GM11168 (cell line): ENCODE data around the gene CUEDC2.

ENCODE experiments used
- in situ Hi-C: fragments of 300-500 bp; cut with MboI; formaldehyde crosslinking; loops from one replicate; pipeline ENCODE4 v1.12.0; 2022; ENCODE audit warnings: low sequenced_read_pairs; ENCODE audit not compliant: unreplicated experiment

Gene CUEDC2

GRCh38 chr10:102426803-102427287 lies 5.5 kb downstream of the CUEDC2 start:
- in situ Hi-C loops, result no loop called here

GRCh38 chr10:102425444-102425843 lies 6.9 kb downstream of the CUEDC2 start:
- in situ Hi-C loops, result no loop called here

GRCh38 chr10:102424916-102425315 lies 7.5 kb downstream of the CUEDC2 start:
- in situ Hi-C loops, result no loop called here

GRCh38 chr10:102424145-102424544 lies 8.2 kb downstream of the CUEDC2 start:
- in situ Hi-C loops, result no loop called here

- in situ Hi-C loops, result no loop called here
These were observed 8.9 kb downstream of the CUEDC2 start for GRCh38 chr10:102423372-102423968.

GRCh38 chr10:102422545-102423129 lies 9.7 kb downstream of the CUEDC2 start:
- in situ Hi-C loops, result no loop called here

- in situ Hi-C loops, result no loop called here
These were observed 10.4 kb downstream of the CUEDC2 start for GRCh38 chr10:102421757-102422512.

- in situ Hi-C loops, result no loop called here
These were observed 10.9 kb downstream of the CUEDC2 start for GRCh38 chr10:102421507-102421756.

- in situ Hi-C loops, result no loop called here
These were observed 11.5 kb downstream of the CUEDC2 start, which contains the start of gene FBXL15 for GRCh38 chr10:102420714-102421506. Gene FBXL15 (plus strand): TSS chr10:102420836. CDS start chr10:102421130, 294 bp downstream.

- in situ Hi-C loops, result no loop called here
These were observed 12.1 kb downstream of the CUEDC2 start for GRCh38 chr10:102420181-102420713.

- in situ Hi-C loops, result no loop called here
These were observed 12.8 kb downstream of the CUEDC2 start for GRCh38 chr10:102419269-102420180.

- in situ Hi-C loops, result no loop called here
These were observed 13.6 kb downstream of the CUEDC2 start, which contains the start of gene PSD for GRCh38 chr10:102418622-102419268. Gene PSD (minus strand): TSS chr10:102418785. CDS start chr10:102417038, 1,747 bp downstream.

GRCh38 chr10:102416695-102417094 lies 15.7 kb downstream of the CUEDC2 start:
- in situ Hi-C loops, result no loop called here

GRCh38 chr10:102416283-102416682 lies 16.1 kb downstream of the CUEDC2 start:
- in situ Hi-C loops, result no loop called here

GRCh38 chr10:102414749-102415148 lies 17.6 kb downstream of the CUEDC2 start:
- in situ Hi-C loops, result no loop called here

GRCh38 chr10:102413806-102414561 lies 18.4 kb downstream of the CUEDC2 start:
- in situ Hi-C loops, result no loop called here

- in situ Hi-C loops, result no loop called here
These were observed 19.2 kb downstream of the CUEDC2 start for GRCh38 chr10:102413053-102413705.

- in situ Hi-C loops, result no loop called here
These were observed 20.1 kb downstream of the CUEDC2 start for GRCh38 chr10:102412293-102412692.
